ENCODE results near the gene FHIP1A.
"Not testable (repeated sequence)": the region's sequence is repeated elsewhere in the genome, so short reads cannot be mapped to it uniquely, and the experiment has no call there.

Gene FHIP1A

GRCh38 chr4:151408630-151409469 is at the start of gene FHIP1A:
Gene FHIP1A (plus strand): TSS chr4:151409176. CDS start chr4:151566260, 157,084 bp downstream.
- DNase-seq, result peak; percentile 70

- no peak for DNase-seq
Observed at GRCh38 chr4:151359576-151359975, 49.4 kb upstream of the FHIP1A start.

- no peak for DNase-seq
Observed at GRCh38 chr4:151361126-151361525, 47.9 kb upstream of the FHIP1A start.

GRCh38 chr4:151361966-151362365 is 47.0 kb upstream of the FHIP1A start:
- no peak for DNase-seq

GRCh38 chr4:151362404-151363164 is 46.4 kb upstream of the FHIP1A start:
- DNase-seq, result peak; percentile 34

- DNase-seq, result no peak
Observed at GRCh38 chr4:151376540-151376939, 32.4 kb upstream of the FHIP1A start.

GRCh38 chr4:151389311-151389710 is 19.7 kb upstream of the FHIP1A start:
- no peak for DNase-seq

DNA sequence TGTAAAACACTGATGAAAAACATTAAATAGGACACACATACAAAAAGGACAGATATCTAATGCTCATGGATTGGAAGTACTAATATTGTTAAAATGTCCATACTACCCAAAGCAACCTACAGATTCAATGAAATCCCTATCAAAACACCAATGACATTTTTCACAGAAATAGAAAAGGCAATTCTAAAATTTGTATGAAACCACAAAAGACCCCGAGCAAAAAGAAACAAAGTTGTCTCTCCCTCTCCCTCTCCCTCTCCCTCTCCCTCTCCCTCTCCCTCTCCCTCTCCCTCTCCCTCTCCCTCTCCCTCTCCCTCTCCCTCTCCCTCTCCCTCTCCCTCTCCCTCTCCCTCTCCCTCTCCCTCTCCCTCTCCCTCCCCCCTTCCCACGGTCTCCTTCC is 19.2 kb upstream of the FHIP1A start:
- not testable (repeated sequence) for DNase-seq

DNA sequence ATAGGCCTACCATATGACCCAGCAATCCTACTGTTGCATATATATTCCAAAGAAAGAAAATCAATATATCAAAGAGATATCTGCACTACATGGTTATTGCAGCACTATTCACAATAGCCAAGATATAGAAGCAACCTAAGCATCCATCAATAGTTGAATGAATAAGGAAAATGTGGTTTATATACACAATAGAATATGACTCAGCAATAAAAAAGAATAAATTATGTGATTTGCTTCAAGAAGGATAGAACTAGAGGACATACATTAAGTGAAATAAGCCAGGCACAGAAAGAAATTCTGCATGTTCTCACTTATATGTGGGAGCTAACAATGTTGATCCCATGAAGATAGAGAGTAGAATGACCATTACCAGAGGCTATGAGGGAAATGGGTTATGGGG is 13.1 kb upstream of the FHIP1A start:
- no peak for DNase-seq

DNA sequence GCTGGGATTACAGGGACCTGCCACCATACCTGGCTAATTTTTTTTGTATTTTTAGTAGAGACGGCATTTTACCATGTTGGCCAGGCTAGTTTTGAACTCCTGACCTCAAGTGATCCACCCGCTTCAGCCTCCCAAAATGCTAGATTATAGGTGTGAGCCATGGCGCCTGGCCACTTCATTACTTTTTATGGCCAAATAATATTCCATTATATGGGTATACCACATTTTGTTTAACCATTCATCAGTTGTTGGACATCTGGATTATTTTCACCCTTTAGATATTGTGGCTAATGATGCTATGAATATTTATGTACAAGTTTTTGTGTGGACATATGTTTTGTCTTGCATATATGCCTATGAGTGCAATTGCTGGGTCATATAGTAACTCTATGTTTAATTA is 8.6 kb upstream of the FHIP1A start:
- DNase-seq, result no peak

DNA sequence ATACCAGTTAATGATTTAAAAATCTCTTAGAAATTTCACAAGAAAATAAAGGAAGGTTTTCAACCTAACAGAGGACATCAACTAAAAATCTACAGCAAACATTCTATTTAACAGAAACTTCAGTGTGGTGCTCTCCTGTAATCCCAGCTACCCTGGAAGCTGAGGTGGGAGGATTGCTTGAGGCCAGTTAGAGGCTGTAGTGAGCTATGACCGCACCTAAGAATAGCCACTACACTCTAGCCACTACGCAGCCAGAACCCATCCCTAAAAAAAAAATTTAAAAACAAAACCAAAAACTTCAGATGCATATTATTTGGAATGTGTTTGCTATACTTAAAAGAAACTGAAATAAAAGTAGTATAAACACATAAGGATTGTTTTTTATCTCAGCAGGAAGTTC is 7.2 kb upstream of the FHIP1A start:
- DNase-seq, result no peak

DNA sequence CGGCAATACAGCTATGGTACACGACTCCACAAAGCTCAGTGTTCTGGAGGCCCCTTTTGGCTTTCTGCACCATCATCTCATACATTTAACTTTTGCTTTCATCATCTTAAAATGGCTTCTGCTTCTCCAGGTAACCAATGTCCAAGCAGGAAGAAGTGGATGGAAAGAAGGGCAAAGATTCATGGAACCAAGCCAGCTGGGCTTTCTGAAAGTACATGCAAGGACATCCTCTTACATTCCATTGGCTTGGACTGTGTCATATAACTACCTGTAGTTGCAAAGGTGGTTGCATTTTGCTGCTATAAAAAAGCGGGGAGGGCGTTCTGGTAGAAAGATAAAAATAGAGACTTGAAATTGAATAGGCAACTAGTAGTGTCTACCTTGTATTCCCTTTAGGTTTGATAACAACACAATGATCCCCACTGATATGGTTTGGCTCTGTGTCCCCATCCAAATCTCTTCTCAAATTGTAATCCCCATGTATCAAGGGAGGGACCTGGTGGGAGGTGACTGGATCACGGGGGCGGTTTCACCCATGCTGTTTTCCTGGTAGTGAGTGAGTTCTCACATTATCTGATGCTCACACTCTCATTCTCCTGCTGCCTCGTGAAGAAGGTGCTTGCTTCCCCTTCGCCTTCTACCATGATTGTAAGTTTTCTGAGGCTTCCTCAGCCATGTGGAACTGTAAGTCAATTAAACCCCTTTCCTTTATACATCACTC is 6.7 kb upstream of the FHIP1A start:
- no peak for DNase-seq

DNA sequence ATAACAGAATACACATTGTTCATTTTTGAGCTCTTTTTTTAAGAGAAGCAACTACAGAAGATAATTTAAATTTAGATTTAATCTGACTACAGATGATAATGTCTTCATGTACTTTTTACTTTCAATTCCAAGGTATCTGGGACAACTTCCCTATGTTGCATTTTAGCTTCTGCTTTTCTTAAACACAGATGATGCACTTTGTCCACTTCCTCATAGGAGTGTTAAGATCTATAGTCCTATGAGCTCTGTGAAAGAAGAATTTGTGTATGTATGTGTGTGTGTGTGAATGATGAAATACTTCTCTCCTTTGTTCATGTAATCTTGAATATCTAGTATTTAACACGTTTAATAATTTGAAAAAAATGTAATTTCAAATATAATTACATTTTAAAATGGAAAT is 5.3 kb upstream of the FHIP1A start:
- DNase-seq, result no peak

DNA sequence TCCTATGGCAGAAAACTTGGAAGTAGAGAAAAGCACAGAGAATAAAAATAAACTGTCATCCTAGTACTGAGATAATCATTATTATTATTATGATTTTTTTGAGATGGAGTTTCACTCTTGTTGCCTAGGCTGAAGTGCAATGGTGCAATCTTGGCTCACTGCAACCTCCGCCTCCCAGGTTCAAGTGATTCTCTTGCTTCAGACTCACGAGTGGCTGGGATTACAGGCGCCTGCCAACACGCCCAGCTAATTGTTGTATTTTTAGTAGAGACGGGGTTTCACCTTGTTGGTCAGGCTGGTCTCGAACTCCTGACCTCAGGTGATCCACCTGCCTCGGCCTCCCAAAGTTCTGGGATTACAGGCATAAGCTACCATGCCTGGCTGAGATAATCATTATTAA is 4.2 kb upstream of the FHIP1A start:
- not testable (repeated sequence) for DNase-seq

GRCh38 chr4:151407018-151407417 is 2.0 kb upstream of the FHIP1A start:
- DNase-seq, result no peak

GRCh38 chr4:151407466-151408379 is 1.3 kb upstream of the FHIP1A start:
- no peak for DNase-seq

DNA sequence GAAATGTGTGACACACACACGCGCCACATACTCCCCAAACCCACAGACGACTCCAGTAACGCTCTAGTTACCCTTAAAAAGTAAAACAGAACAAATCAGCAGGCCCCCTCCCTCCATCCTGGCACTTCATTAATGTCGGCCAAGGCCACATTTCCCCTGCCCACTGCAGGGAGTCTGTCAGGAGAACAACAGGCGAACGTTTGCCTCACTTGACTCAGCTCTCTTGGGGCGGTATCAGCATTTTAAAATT is 671 bp upstream of the FHIP1A start:
- no peak for DNase-seq

GRCh38 chr4:151409470-151410313 is 716 bp downstream of the FHIP1A start:
- no peak for DNase-seq

GRCh38 chr4:151415978-151416377 is 7.0 kb downstream of the FHIP1A start:
- DNase-seq, result no peak

GRCh38 chr4:151417164-151417571 is 8.2 kb downstream of the FHIP1A start:
- DNase-seq, result no peak

- DNase-seq, result no peak
Observed at GRCh38 chr4:151417766-151418376, 8.9 kb downstream of the FHIP1A start.

Measured in NCI-H774 (cell line).